ENCODE measurements around the gene UBE2O.

UBE2O gene

GRCh38 chr17:76397687-76398522 lies 55.0 kb downstream of the UBE2O start:
- DNase-seq: peak; percentile 16 to 95 (median 76)

GRCh38 chr17:76397184-76397583 lies 55.8 kb downstream of the UBE2O start:
- DNase-seq: no peak

GRCh38 chr17:76395980-76396379 lies 57.0 kb downstream of the UBE2O start:
- no peak for DNase-seq

DNA sequence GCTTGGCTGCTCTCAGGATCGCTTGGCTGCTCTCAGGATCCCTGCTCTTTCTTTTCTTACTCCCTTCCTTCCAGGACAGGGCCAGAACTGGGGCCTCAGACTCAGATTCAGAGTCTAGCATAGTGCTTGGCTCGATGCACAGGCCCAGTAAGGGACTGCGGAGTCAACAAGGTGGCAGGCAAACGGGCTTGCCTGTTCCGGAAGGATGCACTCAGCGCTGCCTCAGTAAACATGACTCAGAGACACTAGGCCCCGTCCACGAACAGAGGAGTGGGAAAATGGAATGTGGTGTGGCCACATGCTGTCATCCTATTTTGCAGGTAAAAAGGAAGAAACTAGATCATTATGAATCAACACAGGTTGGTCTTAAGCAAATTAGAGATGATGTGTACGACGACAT lies 58.8 kb downstream of the UBE2O start:
- no peak for DNase-seq

GRCh38 chr17:76391200-76391715 lies 61.7 kb downstream of the UBE2O start:
- no peak for DNase-seq

- peak in 1 of 56 donors; percentile 15 for DNase-seq
These were observed 62.9 kb downstream of the UBE2O start for GRCh38 chr17:76390003-76390421.

- no peak for DNase-seq
These were observed 63.7 kb downstream of the UBE2O start for GRCh38 chr17:76388966-76389888.

GRCh38 chr17:76386966-76387765 lies 65.8 kb downstream of the UBE2O start:
- no peak for DNase-seq

DNA sequence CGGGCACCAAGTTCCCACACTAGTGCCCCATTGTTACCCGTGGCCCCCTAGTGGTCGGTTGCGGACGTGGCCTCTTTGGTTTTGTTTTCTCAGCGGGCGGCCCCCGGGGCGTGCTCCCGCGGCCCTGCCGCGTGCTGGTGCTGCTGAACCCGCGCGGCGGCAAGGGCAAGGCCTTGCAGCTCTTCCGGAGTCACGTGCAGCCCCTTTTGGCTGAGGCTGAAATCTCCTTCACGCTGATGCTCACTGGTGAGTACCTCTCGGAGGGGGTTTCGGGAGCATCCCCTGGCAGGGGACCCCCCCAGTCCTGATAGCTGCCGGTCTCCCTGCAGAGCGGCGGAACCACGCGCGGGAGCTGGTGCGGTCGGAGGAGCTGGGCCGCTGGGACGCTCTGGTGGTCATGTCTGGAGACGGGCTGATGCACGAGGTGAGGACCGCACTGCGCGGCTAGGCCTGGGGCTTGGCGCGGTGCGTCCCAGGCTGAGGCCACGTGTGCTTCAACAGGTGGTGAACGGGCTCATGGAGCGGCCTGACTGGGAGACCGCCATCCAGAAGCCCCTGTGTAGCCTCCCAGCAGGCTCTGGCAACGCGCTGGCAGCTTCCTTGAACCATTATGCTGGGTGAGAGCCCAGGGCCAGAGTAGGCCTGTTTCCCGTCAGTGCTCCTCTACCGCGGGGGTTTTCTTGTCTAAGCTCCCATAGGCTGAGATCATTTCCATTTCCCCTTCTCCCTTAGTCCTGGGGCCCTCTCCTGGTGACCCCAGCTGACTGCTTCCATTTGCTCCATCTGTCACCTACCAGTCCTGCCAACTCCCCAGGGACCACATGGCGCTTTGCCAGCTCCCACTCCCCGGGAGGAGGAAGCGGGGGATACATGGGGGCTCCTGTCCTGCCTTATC lies 66.8 kb downstream of the UBE2O start:
- DNase-seq: peak in 14 of 56 donors; percentile 12 to 65 (median 33)

- peak in 1 of 56 donors; percentile 10 for DNase-seq
These were observed 67.7 kb downstream of the UBE2O start for GRCh38 chr17:76384987-76385891.

- peak in 8 of 56 donors; percentile 16 to 44 (median 31) for DNase-seq
These were observed 68.5 kb downstream of the UBE2O start, which contains the start of gene SPHK1 for GRCh38 chr17:76384222-76384986. SPHK1 (plus strand) TSS chr17:76384609; CDS start chr17:76385645, 1,036 bp downstream.

GRCh38 chr17:76383546-76384221 lies 69.3 kb downstream of the UBE2O start:
- DNase-seq: peak in 3 of 56 donors; percentile 24 to 42 (median 41)

DNA sequence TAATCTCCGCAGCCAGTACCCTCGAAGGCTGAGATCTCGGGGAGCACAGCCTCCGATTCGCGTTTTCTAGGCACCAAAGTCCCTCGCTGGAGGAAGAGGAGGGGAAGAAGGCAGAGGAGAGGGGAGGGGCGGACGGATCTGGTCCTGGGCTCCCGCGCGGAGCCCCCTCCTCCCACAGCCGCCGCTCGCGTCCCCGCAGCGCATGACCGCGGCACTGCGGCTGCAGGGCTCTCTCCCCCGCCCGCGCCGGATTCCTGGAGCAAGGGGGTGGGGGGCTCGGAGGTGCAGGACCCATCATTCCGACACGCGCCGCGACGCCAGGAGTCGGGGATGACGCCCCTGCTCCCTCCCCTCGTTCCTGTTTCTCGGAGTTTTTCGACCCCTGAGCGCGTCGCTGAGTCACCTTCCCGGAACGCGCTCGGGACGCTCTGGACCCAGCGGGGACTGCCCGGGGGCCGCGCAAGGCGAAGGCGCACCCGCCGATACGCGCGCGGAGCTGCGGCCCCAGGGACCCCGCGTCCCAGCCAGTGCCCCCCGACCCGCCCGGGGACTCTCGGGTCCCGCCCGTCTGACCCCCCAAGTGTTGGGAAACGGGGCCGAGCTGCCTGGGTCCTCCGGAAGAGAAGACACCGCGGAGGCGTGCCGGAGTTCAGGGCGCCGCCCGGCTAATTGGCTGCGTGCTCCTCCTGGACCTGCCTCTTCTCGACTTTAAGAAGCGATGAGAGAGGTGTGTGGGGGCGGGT lies 70.0 kb downstream of the UBE2O start:
- DNase-seq: peak in 4 of 56 donors; percentile 13 to 47 (median 21)

DNA sequence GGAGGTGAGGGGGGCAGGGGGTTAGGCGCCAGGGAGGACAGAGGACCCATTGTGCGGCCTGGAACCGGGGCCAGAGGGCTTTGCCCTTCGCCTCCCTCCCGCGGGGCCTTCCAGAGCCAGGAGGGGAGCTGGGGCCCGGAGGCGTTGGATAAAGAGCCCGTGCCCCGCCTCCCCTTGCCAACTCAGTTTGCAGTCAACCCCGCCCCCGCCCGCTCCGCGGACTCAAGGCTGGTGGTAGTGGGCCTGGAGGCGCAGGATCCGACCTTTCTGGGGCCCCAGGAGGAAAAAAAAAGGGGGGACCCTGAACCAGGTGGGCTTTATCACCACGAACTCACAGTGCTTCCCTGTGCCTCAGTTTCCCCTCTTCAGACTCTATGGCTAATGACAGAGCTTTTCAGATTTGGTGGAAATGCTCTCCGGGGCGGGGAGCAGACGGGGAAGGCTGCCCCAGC lies 70.6 kb downstream of the UBE2O start:
- peak in 5 of 56 donors; percentile 11 to 28 (median 21) for DNase-seq

GRCh38 chr17:76381633-76382350 lies 71.2 kb downstream of the UBE2O start:
- DNase-seq: peak in 3 of 56 donors; percentile 22 to 49 (median 22)

All from amygdala (tissue), 56 donors.